GM23338 (cell line): ENCODE data around the gene MFAP4. TPM values are rescaled to one million over a fixed set of nuclear protein-coding genes. Genes with fewer than 3 reads are reported as not detected.

Experiments
- ATAC-seq: fragments of 200-7000 bp; cut with Tn5 transposase; 3 replicates; pipeline ENCODE4 v1.9.1; 2020
- DNase-seq: peaks from one replicate; pipeline ENCODE4 v3.0.0-alpha.2; 2015; ENCODE audit warnings: low spot score
- H2AFZ ChIP-seq: fragments of 200-600 bp; sonication (generic); 2 replicates; pipeline ENCODE4 v1.8.0; 2016; ENCODE audit warnings: antibody characterized with exemption, mild to moderate bottlenecking, moderate library complexity
- H3F3A ChIP-seq: fragments of 200-600 bp; sonication (generic); replicated peaks from 2 replicates; pipeline ENCODE4 v1.8.0; 2017; ENCODE audit warnings: antibody characterized with exemption, mixed run types, low read depth
- H3K27ac ChIP-seq: fragments of 200-600 bp; sonication (generic); 2 replicates; pipeline ENCODE4 v1.6.1; 2016; ENCODE audit warnings: low read depth
- H3K27me3 ChIP-seq: fragments of 200-600 bp; sonication (generic); 2 replicates; pipeline ENCODE4 v1.8.0; 2016; ENCODE audit warnings: mild to moderate bottlenecking, mixed run types, moderate library complexity; ENCODE audit not compliant: insufficient read depth
- H3K36me3 ChIP-seq: fragments of 200-600 bp; sonication (generic); 2 replicates; pipeline ENCODE4 v1.8.0; 2016; ENCODE audit warnings: mild to moderate bottlenecking; ENCODE audit not compliant: insufficient read depth
- H3K4me1 ChIP-seq: fragments of 200-600 bp; sonication (generic); 2 replicates; pipeline ENCODE4 v1.8.0; 2016; ENCODE audit warnings: mild to moderate bottlenecking, moderate library complexity; ENCODE audit not compliant: insufficient read depth
- H3K4me2 ChIP-seq: fragments of 200-600 bp; sonication (generic); 2 replicates; pipeline ENCODE4 v1.7.1; 2017; ENCODE audit warnings: mixed run types
- H3K4me3 ChIP-seq: fragments of 200-600 bp; sonication (generic); 2 replicates; pipeline ENCODE4 v1.6.1; 2016; ENCODE audit warnings: mixed run types
- H3K79me2 ChIP-seq: fragments of 200-600 bp; sonication (generic); replicated peaks from 2 replicates; pipeline ENCODE4 v1.8.0; 2017; ENCODE audit warnings: mild to moderate bottlenecking; ENCODE audit not compliant: insufficient read depth
- H3K9me2 ChIP-seq: fragments of 200-600 bp; sonication (generic); 2 replicates; pipeline ENCODE4 v1.8.0; 2017; ENCODE audit not compliant: insufficient read depth
- H4K20me1 ChIP-seq: fragments of 200-600 bp; sonication (generic); replicated peaks from 2 replicates; pipeline ENCODE4 v1.8.0; 2017; ENCODE audit warnings: mild to moderate bottlenecking; ENCODE audit not compliant: insufficient read depth
- H3K27ac Mint-ChIP-seq: 2 replicates; pipeline ENCODE4 v1.8.0; 2020; ENCODE audit warnings: inconsistent platforms, mild to moderate bottlenecking, moderate library complexity, mixed read lengths
- H3K27me3 Mint-ChIP-seq: 3 replicates; pipeline ENCODE4 v1.8.0; 2022; ENCODE audit warnings: low read depth, mild to moderate bottlenecking, moderate library complexity, mixed read lengths, inconsistent platforms; ENCODE audit not compliant: insufficient read depth, poor library complexity
- H3K36me3 Mint-ChIP-seq: 3 replicates; pipeline ENCODE4 v1.8.0; 2021; ENCODE audit warnings: low read depth, mild to moderate bottlenecking, inconsistent platforms, moderate library complexity, mixed read lengths
- H3K4me1 Mint-ChIP-seq: 3 replicates; pipeline ENCODE4 v1.8.0; 2020; ENCODE audit warnings: mild to moderate bottlenecking, inconsistent platforms, mixed read lengths
- H3K4me3 Mint-ChIP-seq: 3 replicates; pipeline ENCODE4 v1.8.0; 2021; ENCODE audit warnings: moderate library complexity, mild to moderate bottlenecking, inconsistent platforms, mixed read lengths
- H3K9me3 Mint-ChIP-seq: 3 replicates; pipeline ENCODE4 v1.8.0; 2020; ENCODE audit warnings: moderate library complexity, mild to moderate bottlenecking, inconsistent platforms, mixed read lengths
- CREB1 ChIP-seq: fragments of 250-450 bp; sonication (Bioruptor Pico); IDR thresholded peaks from 2 replicates; pipeline ENCODE4 v1.5.0; 2020; ENCODE audit warnings: low read depth, mild to moderate bottlenecking, moderate library complexity
- CTCF ChIP-seq, 2 experiments: fragments of 200-600 bp in 1 of 2; sonication (generic) in 1 of 2; conservative IDR thresholded peaks; 2 replicates each; pipeline versions ENCODE4 v1.5.1 to v1.6.1; 2016 to 2017; ENCODE audit warnings: antibody characterized with exemption in 2 of 2, low read depth in 2 of 2, mild to moderate bottlenecking in 2 of 2, moderate library complexity in 1 of 2
- ETS1 ChIP-seq: IDR thresholded peaks from 2 replicates; pipeline ENCODE4 v1.6.1; 2016; ENCODE audit warnings: antibody characterized with exemption
- EZH2 ChIP-seq: fragments of 200-600 bp; sonication (generic); IDR thresholded peaks from one replicate; pipeline ENCODE4 v1.8.0; 2017; ENCODE audit warnings: antibody characterized with exemption, mild to moderate bottlenecking, low read depth; ENCODE audit not compliant: unreplicated experiment
- EZH2phosphoT487 ChIP-seq: fragments of 200-600 bp; sonication (generic); IDR thresholded peaks from one replicate; pipeline ENCODE4 v1.8.1; 2018; ENCODE audit warnings: antibody characterized with exemption; ENCODE audit not compliant: unreplicated experiment
- JUNB ChIP-seq: IDR thresholded peaks from one replicate; pipeline ENCODE4 v1.6.1; 2016; ENCODE audit warnings: antibody characterized with exemption; ENCODE audit not compliant: unreplicated experiment
- NANOG ChIP-seq: IDR thresholded peaks from 2 replicates; pipeline ENCODE4 v1.6.1; 2016; ENCODE audit warnings: antibody characterized with exemption, borderline replicate concordance
- POLR2AphosphoS5 ChIP-seq: IDR thresholded peaks from 2 replicates; pipeline ENCODE4 v1.6.1; 2016; ENCODE audit warnings: antibody characterized with exemption, low read depth
- REST ChIP-seq: IDR thresholded peaks from one replicate; pipeline ENCODE4 v1.6.1; 2018; ENCODE audit warnings: antibody characterized with exemption; ENCODE audit not compliant: unreplicated experiment
- STAT1 ChIP-seq: IDR thresholded peaks from one replicate; pipeline ENCODE4 v1.6.1; 2016; ENCODE audit warnings: antibody characterized with exemption; ENCODE audit not compliant: unreplicated experiment
- ZNF114 ChIP-seq: fragments of 250-450 bp; sonication (Bioruptor Pico); IDR thresholded peaks from 2 replicates; pipeline ENCODE4 v1.5.0; 2020; ENCODE audit warnings: mild to moderate bottlenecking, moderate library complexity
- ZNF331 ChIP-seq: fragments of 250-450 bp; sonication (Bioruptor Pico); IDR thresholded peaks from 2 replicates; pipeline ENCODE4 v1.5.0; 2020; ENCODE audit warnings: low read depth, mild to moderate bottlenecking, moderate library complexity
- ZNF462 ChIP-seq: fragments of 250-450 bp; sonication (Bioruptor Pico); IDR thresholded peaks from 2 replicates; pipeline ENCODE4 v1.5.0; 2020; ENCODE audit warnings: mild to moderate bottlenecking, moderate library complexity
- polyA plus RNA-seq: library from polyadenylated mRNA; unstranded; fragments of >200 nt; fragmentation: Nextera tagmentation; extraction: Ambion mirVana; gene quantifications from 2 replicates; pipeline ENCODE4 v1.2.1, GENCODE V29; 2016
- total RNA-seq: library from RNA; depleted of rRNA; stranded (reverse); fragments of >200 nt; shearing (Covaris generic); gene quantifications from 2 replicates; pipeline ENCODE4 v1.2.3, GENCODE V29; 2014

The MFAP4 gene
- total and polyA plus RNA-seq, 2 experiments from 2014 or later: 7.7 to 9.7 TPM

- no peak overlapping the region for H3K27ac ChIP-seq
- peaks cover 12% of the 10 kb centered on the region for H3K27me3 Mint-ChIP-seq
- no peaks in the 10 kb centered on the region; the same call in 1 of the 2 replicates for H3F3A ChIP-seq
- peaks cover 10% of the 10 kb centered on the region for H3K4me1 ChIP-seq
- no peak overlapping the region for H3K4me3 Mint-ChIP-seq
- H3K4me3 ChIP-seq: no peak overlapping the region
- ATAC-seq: no peak; the same call in 2 of the 3 replicates
- no peaks in the 10 kb centered on the region for H3K27me3 ChIP-seq
- peaks cover 5% of the 10 kb centered on the region; the same call in 2 of the 3 replicates for H3K36me3 Mint-ChIP-seq
- H2AFZ ChIP-seq: no peak overlapping the region
- peaks cover 20% of the 10 kb centered on the region for H3K4me1 Mint-ChIP-seq
- H3K79me2 ChIP-seq: no peaks in the 10 kb centered on the region
- TF ChIP-seq EZH2 (no peak), CTCF (conservative IDR thresholded peaks at IDR 0.05; ENCODE audit: low read depth in 2 of 2) (no peak), JUNB (no peak), REST (no peak), EZH2phosphoT487 (no peak), POLR2AphosphoS5 (no peak), ZNF462 (CRISPR knock-in tag) (no peak), ZNF331 (CRISPR knock-in tag) (no peak), STAT1 (no peak), NANOG (no peak), ZNF114 (CRISPR knock-in tag) (no peak), CREB1 (no peak), ETS1 (no peak)
- H3K9me3 Mint-ChIP-seq: no peaks in the 10 kb centered on the region; the same call in 2 of the 3 replicates
- no peaks in the 10 kb centered on the region for H3K9me2 ChIP-seq
- no peaks in the 10 kb centered on the region for H3K36me3 ChIP-seq
- no peak overlapping the region for H3K27ac Mint-ChIP-seq
- DNase-seq: no peak
- H4K20me1 ChIP-seq: no peaks in the 10 kb centered on the region
- no peak overlapping the region for H3K4me2 ChIP-seq
These were observed 42.5 kb downstream of the MFAP4 start for GRCh38 chr17:19344311-19345066.
